NCI-H345 (cell line): ENCODE results near the gene SNN.

Experiments used
- DNase-seq: peaks from one replicate; lab custom pipeline; 2025; lab: John Stamatoyannopoulos, UW

Gene SNN

GRCh38 chr16:11667824-11668622 is at the start of gene SNN:
Gene SNN, plus strand, starts transcription at chr16:11668455. Its CDS starts 7,605 bp downstream, at chr16:11676060.
- DNase-seq = peak; percentile 90

- DNase-seq = no peak
These were observed 48.9 kb upstream of the SNN start for GRCh38 chr16:11619327-11619851.

- DNase-seq = no peak
These were observed 47.8 kb upstream of the SNN start for GRCh38 chr16:11620243-11621003.

GRCh38 chr16:11621539-11621919 is 46.7 kb upstream of the SNN start:
- DNase-seq = no peak

- DNase-seq = peak; percentile 45
These were observed 46.2 kb upstream of the SNN start for GRCh38 chr16:11621920-11622651.

- DNase-seq = no peak
These were observed 44.0 kb upstream of the SNN start for GRCh38 chr16:11624205-11624604.

GRCh38 chr16:11624636-11625607 is 43.3 kb upstream of the SNN start:
- DNase-seq = no peak

GRCh38 chr16:11625769-11626168 is 42.5 kb upstream of the SNN start:
- no peak for DNase-seq

- no peak for DNase-seq
These were observed 41.5 kb upstream of the SNN start for GRCh38 chr16:11626657-11627291.

GRCh38 chr16:11627292-11627663 is 41.0 kb upstream of the SNN start:
- no peak for DNase-seq

GRCh38 chr16:11627822-11628457 is 40.3 kb upstream of the SNN start:
- no peak for DNase-seq

GRCh38 chr16:11629071-11630030 is 38.9 kb upstream of the SNN start:
- no peak for DNase-seq

GRCh38 chr16:11630046-11630767 is 38.0 kb upstream of the SNN start:
- DNase-seq = no peak

- DNase-seq = no peak
These were observed 37.5 kb upstream of the SNN start for GRCh38 chr16:11630768-11631056.

GRCh38 chr16:11631214-11631613 is 37.0 kb upstream of the SNN start:
- DNase-seq = no peak

- no peak for DNase-seq
These were observed 35.8 kb upstream of the SNN start for GRCh38 chr16:11632455-11632939.

- DNase-seq = no peak
These were observed 35.1 kb upstream of the SNN start for GRCh38 chr16:11633113-11633512.

GRCh38 chr16:11634312-11634711 is 33.9 kb upstream of the SNN start:
- no peak for DNase-seq
